Activated CD8-positive, alpha-beta T cell treated with anti-CD3 and anti-CD28 coated beads, Interleukin-2, amount 10 ng/mL, durations not matched to agents 7 days and 5 days (primary cell): ENCODE data around the gene CERT1. TPM values are rescaled to one million over a fixed set of nuclear protein-coding genes. Genes with fewer than 3 reads are reported as not detected.

ENCODE experiments used
- ATAC-seq: fragments of 150-1000 bp; cut with Tn5 transposase; one replicate; pipeline ENCODE4 v1.10.0; 2021; ENCODE audit warnings: moderate library complexity
- CTCF ChIA-PET: fragments of 350-600 bp; sonication (Branson Sonifier 250); formaldehyde crosslinking; loops from one replicate; lab custom pipeline; 2021; ENCODE audit warnings: antibody characterized with exemption; lab: Charles Lee
- POLR2A ChIA-PET: fragments of 350-600 bp; sonication (Branson Sonifier 250); formaldehyde crosslinking; loops from one replicate; lab custom pipeline; 2021; ENCODE audit warnings: antibody characterized with exemption; lab: Charles Lee
- DNase-seq: peaks from one replicate; pipeline ENCODE4 v3.0.0-alpha.2; 2020
- H3K27ac Mint-ChIP-seq: one replicate; pipeline ENCODE4 v1.8.0; 2021; ENCODE audit warnings: mild to moderate bottlenecking, mixed read lengths
- H3K27me3 Mint-ChIP-seq: one replicate; pipeline ENCODE4 v1.8.0; 2021; ENCODE audit warnings: low read depth, mixed read lengths
- H3K36me3 Mint-ChIP-seq: one replicate; pipeline ENCODE4 v1.8.0; 2021; ENCODE audit warnings: low read depth, mixed read lengths
- H3K4me1 Mint-ChIP-seq: one replicate; pipeline ENCODE4 v1.8.0; 2021; ENCODE audit warnings: low read depth, mixed read lengths
- H3K4me3 Mint-ChIP-seq: one replicate; pipeline ENCODE4 v1.8.0; 2021; ENCODE audit warnings: mild to moderate bottlenecking, mixed read lengths
- H3K9me3 Mint-ChIP-seq: one replicate; pipeline ENCODE4 v1.8.0; 2022; ENCODE audit warnings: mixed read lengths; ENCODE audit not compliant: insufficient read depth
- total RNA-seq, 2 experiments: library from RNA; stranded (reverse); gene quantifications; one replicate each; pipeline ENCODE4 v1.2.3, GENCODE V29; 2021

The CERT1 gene
- total RNA-seq, 2 experiments from 2014 or later, result 31.2 to 36.0 TPM

- Mint-ChIP-seq H3K4me3 (no peak overlapping the region), H3K36me3 (peaks cover 39% of the 10 kb centered on the region), H3K27me3 (no peaks in the 10 kb centered on the region), H3K4me1 (peaks cover 11% of the 10 kb centered on the region), H3K9me3 (peaks cover 29% of the 10 kb centered on the region), H3K27ac (no peak overlapping the region)
- POLR2A ChIA-PET, result interaction anchor here (0.6 kb wide), 1 partner anchor 881 kb away, joined by 4 read pairs; no protein-coding TSS in a partner anchor
- CTCF ChIA-PET, result interaction anchor here (0.7 kb wide), 1 partner anchor 148 kb away, joined by 3 read pairs; no protein-coding TSS in a partner anchor
- no peak for DNase-seq
- ATAC-seq, result no peak
Measured at GRCh38 chr5:75469017-75469416, 42.4 kb downstream of the CERT1 start.

- no peaks in the 10 kb centered on the region for H3K27me3 Mint-ChIP-seq
- H3K27ac Mint-ChIP-seq, result no peak overlapping the region
- ChIA-PET CTCF (no interaction called here), POLR2A (interaction anchor here (0.6 kb wide), 1 partner anchor 881 kb away, joined by 4 read pairs; no protein-coding TSS in a partner anchor)
- peaks cover 29% of the 10 kb centered on the region for H3K9me3 Mint-ChIP-seq
- H3K36me3 Mint-ChIP-seq, result peaks cover 39% of the 10 kb centered on the region
- H3K4me3 Mint-ChIP-seq, result no peak overlapping the region
- H3K4me1 Mint-ChIP-seq, result peaks cover 15% of the 10 kb centered on the region
- ATAC-seq (no peak), DNase-seq (no peak)
Measured at GRCh38 chr5:75468593-75468992, 42.8 kb downstream of the CERT1 start.

GRCh38 chr5:75466006-75466716, 45.3 kb downstream of the CERT1 start:
- no peak overlapping the region for H3K4me3 Mint-ChIP-seq
- no peak overlapping the region for H3K27ac Mint-ChIP-seq
- peaks cover 23% of the 10 kb centered on the region for H3K4me1 Mint-ChIP-seq
- no peaks in the 10 kb centered on the region for H3K27me3 Mint-ChIP-seq
- no peak for DNase-seq
- peaks cover 33% of the 10 kb centered on the region for H3K9me3 Mint-ChIP-seq
- ChIA-PET POLR2A (no interaction called here), CTCF (no interaction called here)
- ATAC-seq, result no peak
- peaks cover 41% of the 10 kb centered on the region for H3K36me3 Mint-ChIP-seq

- ATAC-seq, result no peak
- H3K36me3 Mint-ChIP-seq, result peaks cover 36% of the 10 kb centered on the region
- H3K27ac Mint-ChIP-seq, result no peak overlapping the region
- CTCF ChIA-PET, result no interaction called here
- DNase-seq, result no peak
- peaks cover 27% of the 10 kb centered on the region for H3K9me3 Mint-ChIP-seq
- POLR2A ChIA-PET, result no interaction called here
- peaks cover 23% of the 10 kb centered on the region for H3K4me1 Mint-ChIP-seq
- no peak overlapping the region for H3K4me3 Mint-ChIP-seq
- no peaks in the 10 kb centered on the region for H3K27me3 Mint-ChIP-seq
Measured at GRCh38 chr5:75465480-75465879, 45.9 kb downstream of the CERT1 start.

GRCh38 chr5:75463726-75464125, 47.7 kb downstream of the CERT1 start:
- CTCF ChIA-PET, result no interaction called here
- peaks cover 29% of the 10 kb centered on the region for H3K36me3 Mint-ChIP-seq
- no peak for DNase-seq
- no peaks in the 10 kb centered on the region for H3K27me3 Mint-ChIP-seq
- H3K4me1 Mint-ChIP-seq, result peaks cover 23% of the 10 kb centered on the region
- POLR2A ChIA-PET, result no interaction called here
- H3K9me3 Mint-ChIP-seq, result peaks cover 18% of the 10 kb centered on the region
- H3K27ac Mint-ChIP-seq, result no peak overlapping the region
- no peak for ATAC-seq
- no peak overlapping the region for H3K4me3 Mint-ChIP-seq

GRCh38 chr5:75461679-75462078, 49.8 kb downstream of the CERT1 start:
- ATAC-seq (no peak), DNase-seq (no peak)
- ChIA-PET POLR2A (no interaction called here), CTCF (no interaction called here)
- H3K9me3 Mint-ChIP-seq, result peaks cover 8% of the 10 kb centered on the region
- peaks cover 23% of the 10 kb centered on the region for H3K36me3 Mint-ChIP-seq
- no peak overlapping the region for H3K27ac Mint-ChIP-seq
- no peaks in the 10 kb centered on the region for H3K27me3 Mint-ChIP-seq
- no peak overlapping the region for H3K4me3 Mint-ChIP-seq
- H3K4me1 Mint-ChIP-seq, result peaks cover 21% of the 10 kb centered on the region

GRCh38 chr5:75460942-75461610, 50.4 kb downstream of the CERT1 start:
- Mint-ChIP-seq H3K9me3 (peaks cover 8% of the 10 kb centered on the region), H3K4me1 (peaks cover 15% of the 10 kb centered on the region), H3K4me3 (no peak overlapping the region), H3K27ac (no peak overlapping the region), H3K36me3 (peaks cover 24% of the 10 kb centered on the region), H3K27me3 (no peaks in the 10 kb centered on the region)
- DNase-seq (no peak), ATAC-seq (no peak)
- ChIA-PET POLR2A (interaction anchor here (0.6 kb wide), 1 partner anchor 118 kb away, joined by 3 read pairs; no protein-coding TSS in a partner anchor), CTCF (no interaction called here)

- H3K27me3 Mint-ChIP-seq, result no peaks in the 10 kb centered on the region
Measured at GRCh38 chr5:75460532-75460931, 50.9 kb downstream of the CERT1 start.

GRCh38 chr5:75457691-75458090, 53.7 kb downstream of the CERT1 start:
- Mint-ChIP-seq H3K9me3 (peaks cover 9% of the 10 kb centered on the region), H3K4me3 (no peak overlapping the region), H3K4me1 (peaks cover 5% of the 10 kb centered on the region), H3K27me3 (no peaks in the 10 kb centered on the region), H3K36me3 (peaks cover 36% of the 10 kb centered on the region), H3K27ac (no peak overlapping the region)
- ATAC-seq (no peak), DNase-seq (no peak)
- CTCF ChIA-PET, result no interaction called here
- POLR2A ChIA-PET, result interaction anchor here (1.0 kb wide), 1 partner anchor 120 kb away, joined by 3 read pairs; the partner anchor contains the start of gene HMGCR

More at GRCh38 chr5:75460532-75460931, 50.9 kb downstream of the CERT1 start:
- no peak overlapping the region for H3K4me3 Mint-ChIP-seq
- H3K4me1 Mint-ChIP-seq, result peaks cover 12% of the 10 kb centered on the region
- DNase-seq (no peak), ATAC-seq (no peak)
- CTCF ChIA-PET, result no interaction called here
- H3K27ac Mint-ChIP-seq, result no peak overlapping the region
- POLR2A ChIA-PET, result interaction anchor here (0.6 kb wide), 1 partner anchor 118 kb away, joined by 3 read pairs; no protein-coding TSS in a partner anchor
- peaks cover 10% of the 10 kb centered on the region for H3K9me3 Mint-ChIP-seq
- peaks cover 26% of the 10 kb centered on the region for H3K36me3 Mint-ChIP-seq

- H3K9me3 Mint-ChIP-seq, result peaks cover 9% of the 10 kb centered on the region
- DNase-seq, result no peak
- ChIA-PET POLR2A (interaction anchor here (1.0 kb wide), 1 partner anchor 120 kb away, joined by 3 read pairs; the partner anchor contains the start of gene HMGCR), CTCF (no interaction called here)
- peaks cover 5% of the 10 kb centered on the region for H3K4me1 Mint-ChIP-seq
- peaks cover 35% of the 10 kb centered on the region for H3K36me3 Mint-ChIP-seq
- no peak overlapping the region for H3K27ac Mint-ChIP-seq
- H3K27me3 Mint-ChIP-seq, result no peaks in the 10 kb centered on the region
- ATAC-seq, result no peak
- H3K4me3 Mint-ChIP-seq, result no peak overlapping the region
Measured at GRCh38 chr5:75457161-75457560, 54.3 kb downstream of the CERT1 start.

GRCh38 chr5:75450069-75450468, 61.4 kb downstream of the CERT1 start:
- peaks cover 51% of the 10 kb centered on the region for H3K36me3 Mint-ChIP-seq
- ChIA-PET POLR2A (no interaction called here), CTCF (no interaction called here)
- no peak overlapping the region for H3K4me3 Mint-ChIP-seq
- H3K4me1 Mint-ChIP-seq, result no peaks in the 10 kb centered on the region
- H3K9me3 Mint-ChIP-seq, result peaks cover 23% of the 10 kb centered on the region
- H3K27me3 Mint-ChIP-seq, result no peaks in the 10 kb centered on the region
- ATAC-seq, result no peak
- no peak for DNase-seq
- no peak overlapping the region for H3K27ac Mint-ChIP-seq

- Mint-ChIP-seq H3K4me1 (no peaks in the 10 kb centered on the region), H3K4me3 (no peak overlapping the region), H3K27ac (no peak overlapping the region), H3K9me3 (peaks cover 32% of the 10 kb centered on the region), H3K36me3 (peaks cover 46% of the 10 kb centered on the region), H3K27me3 (no peaks in the 10 kb centered on the region)
- DNase-seq, result no peak
- no peak for ATAC-seq
- CTCF ChIA-PET, result no interaction called here
- POLR2A ChIA-PET, result no interaction called here
Measured at GRCh38 chr5:75446068-75446467, 65.4 kb downstream of the CERT1 start.
